Stomach (tissue), 9 donors: ENCODE measurements around the gene RNF148. TPM values are rescaled to one million over a fixed set of nuclear protein-coding genes. Genes with fewer than 3 reads are reported as not detected.

ENCODE experiments used
- DNase-seq, 2 donors: peaks; one replicate each; pipeline versions ENCODE4 v3.0.0 to v3.0.0-alpha.2; 2013 to 2019
- H3K27ac ChIP-seq, 5 donors: fragments of 200-600 bp in 4 of 5; sonication (generic) in 4 of 5; one replicate each; pipeline ENCODE4 v1.5.1; 2013 to 2019; ENCODE audit warnings: mild to moderate bottlenecking in 1 of 5, moderate library complexity in 1 of 5
- H3K27me3 ChIP-seq, 3 donors: fragments of 200-600 bp; sonication (generic); one replicate each; pipeline ENCODE4 v1.5.1; 2017 to 2019; ENCODE audit warnings: mixed run types in 1 of 3
- H3K36me3 ChIP-seq, 4 donors: fragments of 200-600 bp; sonication (generic); 1 replicate in 3 of 4; 2 replicates in 1 of 4; pipeline ENCODE4 v1.5.1; 2016 to 2019
- H3K4me1 ChIP-seq, 4 donors: fragments of 200-600 bp; sonication (generic); one replicate each; pipeline ENCODE4 v1.5.1; 2016 to 2019
- H3K4me3 ChIP-seq, 4 donors: fragments of 200-600 bp; sonication (generic) in 3 of 4; one replicate each; pipeline ENCODE4 v1.5.1; 2016 to 2019; ENCODE audit warnings: mild to moderate bottlenecking in 1 of 4
- H3K9me3 ChIP-seq, 4 donors: fragments of 200-600 bp; sonication (generic); one replicate each; pipeline ENCODE4 v1.5.1; 2016 to 2019
- EP300 ChIP-seq: sonication (generic); formaldehyde crosslinking; IDR thresholded peaks from one replicate; pipeline ENCODE4 v1.6.1; 2017; ENCODE audit warnings: antibody characterized with exemption
- POLR2A ChIP-seq, 4 donors: fragments of 450-650 bp; IDR thresholded peaks; one replicate each; pipeline ENCODE4 v1.6.1; 2016; ENCODE audit warnings: antibody characterized with exemption in 4 of 4, control low read depth in 2 of 4, mild to moderate bottlenecking in 1 of 4, moderate library complexity in 1 of 4
- POLR2AphosphoS5 ChIP-seq, 3 donors: sonication (generic); formaldehyde crosslinking; IDR thresholded peaks; one replicate each; pipeline ENCODE4 v1.6.1; 2016; ENCODE audit warnings: antibody characterized with exemption in 3 of 3
- WGBS, 5 donors: extraction: QIAGEN DNeasy Blood & Tissue Kit in 3 of 5; methylation state at CpG; one replicate each; pipeline versions ENCODE4 v1.1.5 to v1.1.7; 2013 to 2018; 5-methylcytosine and 5-hydroxymethylcytosine counted together
- intact Hi-C: fragments of 100-400 bp; cut with DNase I; formaldehyde crosslinking; loops from one replicate; pipeline ENCODE4 v1.15.1; 2023; ENCODE audit warnings: low total_unique reads
- polyA plus RNA-seq, 3 donors: library from polyadenylated mRNA; stranded (reverse); fragments of 200-250 nt; gene quantifications; one replicate each; pipeline ENCODE4 v1.2.3, GENCODE V29; 2013
- total RNA-seq, 5 donors: library from RNA; depleted of rRNA; stranded (reverse); fragments of >200 nt; gene quantifications; one replicate each; pipeline versions ENCODE4 v1.1.0 to v1.2.3, GENCODE V29; 2014 to 2016
- TF ChIP-seq, protein P1 (sequence below), 7 experiments: fragments of 450-650 bp in 4 of 7; fragments of 200-600 bp in 3 of 7; sonication (generic) in 3 of 7; IDR thresholded peaks; one replicate each; pipeline ENCODE4 v1.5.1; 2016 to 2019; ENCODE audit warnings: antibody characterized with exemption in 7 of 7, control low read depth in 2 of 7, mild to moderate bottlenecking in 1 of 7
- donor health status: healthy with polysubstance abuse.
- donor health status: Bipolar disorder and iron deficiency.
- donor health status: healthy.

RNF148 gene
- total and polyA plus RNA-seq, 8 donors: 0.15 to 10.3 (median 3.5) TPM; not detected in 4

DNA sequence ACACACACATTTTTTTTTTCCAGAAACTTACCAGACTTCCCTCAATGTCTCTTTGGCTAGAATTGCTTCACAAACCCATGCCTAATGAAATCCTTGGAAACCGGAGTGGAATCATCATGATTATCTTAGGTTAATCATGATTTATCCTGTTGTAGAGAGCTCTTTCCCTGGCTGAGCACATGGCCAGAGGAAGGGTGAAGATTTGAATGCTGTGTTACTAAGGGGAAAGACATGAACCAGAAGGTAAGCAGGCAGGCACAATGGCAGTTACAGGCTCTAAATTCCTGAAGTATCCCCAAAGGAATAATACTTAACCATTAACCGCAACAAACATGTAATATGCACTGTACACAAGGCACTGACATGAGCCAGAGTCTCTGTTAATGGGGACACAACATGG lies 4.1 kb upstream of the RNF148 start:
- H3K4me1 ChIP-seq: no peaks in the 10 kb centered on the region
- no peaks in the 10 kb centered on the region for H3K9me3 ChIP-seq
- H3K27ac ChIP-seq: no peak overlapping the region
- H3K27me3 ChIP-seq: no peaks in the 10 kb centered on the region
- WGBS, 5 donors: 72 to 92% (median 87%) methylated on average over 2 of the region's 2 CpGs
- TF ChIP-seq POLR2A (IDR thresholded peaks at IDR 0.05) (no peak), EP300 (no peak), POLR2AphosphoS5 (IDR thresholded peaks at IDR 0.05) (no peak)
- TF ChIP-seq, protein P1, sequence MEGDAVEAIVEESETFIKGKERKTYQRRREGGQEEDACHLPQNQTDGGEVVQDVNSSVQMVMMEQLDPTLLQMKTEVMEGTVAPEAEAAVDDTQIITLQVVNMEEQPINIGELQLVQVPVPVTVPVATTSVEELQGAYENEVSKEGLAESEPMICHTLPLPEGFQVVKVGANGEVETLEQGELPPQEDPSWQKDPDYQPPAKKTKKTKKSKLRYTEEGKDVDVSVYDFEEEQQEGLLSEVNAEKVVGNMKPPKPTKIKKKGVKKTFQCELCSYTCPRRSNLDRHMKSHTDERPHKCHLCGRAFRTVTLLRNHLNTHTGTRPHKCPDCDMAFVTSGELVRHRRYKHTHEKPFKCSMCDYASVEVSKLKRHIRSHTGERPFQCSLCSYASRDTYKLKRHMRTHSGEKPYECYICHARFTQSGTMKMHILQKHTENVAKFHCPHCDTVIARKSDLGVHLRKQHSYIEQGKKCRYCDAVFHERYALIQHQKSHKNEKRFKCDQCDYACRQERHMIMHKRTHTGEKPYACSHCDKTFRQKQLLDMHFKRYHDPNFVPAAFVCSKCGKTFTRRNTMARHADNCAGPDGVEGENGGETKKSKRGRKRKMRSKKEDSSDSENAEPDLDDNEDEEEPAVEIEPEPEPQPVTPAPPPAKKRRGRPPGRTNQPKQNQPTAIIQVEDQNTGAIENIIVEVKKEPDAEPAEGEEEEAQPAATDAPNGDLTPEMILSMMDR (IDR thresholded peaks at IDR 0.05): no peak
- no peak for DNase-seq
- intact Hi-C loops: no loop called here
- H3K36me3 ChIP-seq: peaks cover 0 to 4% (median 0%) of the 10 kb centered on the region in 4 donors
- H3K4me3 ChIP-seq: no peak overlapping the region

GRCh38 chr7:122699017-122699416 lies 3.7 kb downstream of the RNF148 start, which contains the start of gene RNF133:
Gene RNF133 (minus strand): TSS chr7:122699117. CDS start chr7:122698918, 199 bp downstream.
- intact Hi-C loops: no loop called here
- DNase-seq: no peak

DNA sequence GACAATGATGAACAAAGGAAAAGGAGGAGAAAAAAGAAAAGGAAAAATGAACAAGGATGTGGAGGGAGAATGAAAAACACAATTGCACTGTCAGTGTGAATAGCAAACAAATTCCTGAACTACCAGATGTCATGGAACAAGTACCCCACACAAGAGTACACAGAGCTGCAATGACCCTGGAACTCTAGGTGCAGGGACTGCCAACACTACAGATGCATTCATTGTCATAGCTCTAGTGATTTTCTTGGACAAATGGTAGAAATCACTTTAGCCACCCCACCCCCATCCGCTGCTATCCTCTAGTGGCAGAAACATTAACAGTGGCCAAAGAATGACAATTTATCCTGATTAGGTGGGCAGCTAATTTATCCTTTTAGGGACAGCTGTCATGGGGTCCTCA lies 6.9 kb downstream of the RNF148 start:
- H3K4me1 ChIP-seq: no peaks in the 10 kb centered on the region
- H3K27ac ChIP-seq: no peak overlapping the region
- H3K27me3 ChIP-seq: no peaks in the 10 kb centered on the region
- no peaks in the 10 kb centered on the region for H3K9me3 ChIP-seq
- no peaks in the 10 kb centered on the region for H3K36me3 ChIP-seq
- no peak overlapping the region for H3K4me3 ChIP-seq
- TF ChIP-seq POLR2A (IDR thresholded peaks at IDR 0.05): no peak
- TF ChIP-seq POLR2AphosphoS5 (IDR thresholded peaks at IDR 0.05): no peak
- no peak for TF ChIP-seq EP300
- TF ChIP-seq, protein P1 (IDR thresholded peaks at IDR 0.05): no peak
- no peak for DNase-seq
- WGBS, 5 donors: 81 to 95% (median 89%) methylated on average over 1 of the region's 1 CpG
- intact Hi-C loops: no loop called here

More at GRCh38 chr7:122699017-122699416, 3.7 kb downstream of the RNF148 start, which contains the start of gene RNF133:
- Histone ChIP-seq H3K4me1 (no peaks in the 10 kb centered on the region), H3K9me3 (no peaks in the 10 kb centered on the region), H3K27me3 (no peaks in the 10 kb centered on the region), H3K36me3 (peaks cover 0 to 6% (median 0%) of the 10 kb centered on the region in 4 donors), H3K27ac (no peak within 1 kb of the TSS), H3K4me3 (no peak within 1 kb of the TSS)
- TF ChIP-seq, protein P1 (IDR thresholded peaks at IDR 0.05): no peak

GRCh38 chr7:122694697-122695096 lies 8.0 kb downstream of the RNF148 start:
- intact Hi-C loops: no loop called here
- H3K27ac ChIP-seq: no peak overlapping the region
- WGBS, 5 donors: 88 to 95% (median 90%) methylated on average over 2 of the region's 2 CpGs
- DNase-seq: no peak
- TF ChIP-seq EP300: no peak
- TF ChIP-seq, protein P1 (IDR thresholded peaks at IDR 0.05): no peak
- no peak for TF ChIP-seq POLR2A (IDR thresholded peaks at IDR 0.05)
- no peak for TF ChIP-seq POLR2AphosphoS5 (IDR thresholded peaks at IDR 0.05)
- H3K36me3 ChIP-seq: no peaks in the 10 kb centered on the region
- no peaks in the 10 kb centered on the region for H3K4me1 ChIP-seq
- H3K4me3 ChIP-seq: no peak overlapping the region
- no peaks in the 10 kb centered on the region for H3K9me3 ChIP-seq
- no peaks in the 10 kb centered on the region for H3K27me3 ChIP-seq
